Breast epithelium (tissue), 3 donors: Measurements from ENCODE around the gene MSX1.

Experiments used
- CTCF ChIP-seq, 3 donors: fragments of 450-650 bp; IDR thresholded peaks; one replicate each; pipeline ENCODE4 v1.5.1; 2016 to 2017; ENCODE audit warnings: antibody characterized with exemption in 3 of 3, mild to moderate bottlenecking in 3 of 3, moderate library complexity in 3 of 3
- POLR2AphosphoS5 ChIP-seq, 3 donors: sonication (generic); formaldehyde crosslinking; IDR thresholded peaks; one replicate each; pipeline ENCODE4 v1.6.1; 2017; ENCODE audit warnings: antibody characterized with exemption in 3 of 3

- TF ChIP-seq CTCF (IDR thresholded peaks at IDR 0.05) (no peak), POLR2AphosphoS5 (IDR thresholded peaks at IDR 0.05) (no peak)
Observed at GRCh38 chr4:4899202-4899925, 39.9 kb downstream of the MSX1 start.
